Panc1 (cell line): ENCODE results near the gene ABCG2.

Experiments
- POLR2AphosphoS5 ChIP-seq: IDR thresholded peaks from 2 replicates; pipeline ENCODE4 v1.6.1; 2012; ENCODE audit warnings: mild to moderate bottlenecking, low read depth, low read length, moderate library complexity
- TCF7L2 ChIP-seq: IDR thresholded peaks from 2 replicates; pipeline ENCODE4 v1.6.1; 2011; ENCODE audit warnings: mild to moderate bottlenecking, low read depth, low read length, inconsistent platforms
- TF ChIP-seq, protein P1 (sequence below): fragments of 450-650 bp; IDR thresholded peaks from 2 replicates; pipeline ENCODE4 v1.5.1; 2017; ENCODE audit warnings: mild to moderate bottlenecking
- TF ChIP-seq, protein P2 (sequence below), 2 experiments: IDR thresholded peaks; 2 replicates each; pipeline ENCODE4 v1.6.1; 2011 to 2012; ENCODE audit warnings: low read depth in 2 of 2, control low read depth in 1 of 2, low read length in 1 of 2, mild to moderate bottlenecking in 1 of 2, moderate library complexity in 1 of 2; ENCODE audit not compliant: insufficient read depth in 1 of 2

DNA sequence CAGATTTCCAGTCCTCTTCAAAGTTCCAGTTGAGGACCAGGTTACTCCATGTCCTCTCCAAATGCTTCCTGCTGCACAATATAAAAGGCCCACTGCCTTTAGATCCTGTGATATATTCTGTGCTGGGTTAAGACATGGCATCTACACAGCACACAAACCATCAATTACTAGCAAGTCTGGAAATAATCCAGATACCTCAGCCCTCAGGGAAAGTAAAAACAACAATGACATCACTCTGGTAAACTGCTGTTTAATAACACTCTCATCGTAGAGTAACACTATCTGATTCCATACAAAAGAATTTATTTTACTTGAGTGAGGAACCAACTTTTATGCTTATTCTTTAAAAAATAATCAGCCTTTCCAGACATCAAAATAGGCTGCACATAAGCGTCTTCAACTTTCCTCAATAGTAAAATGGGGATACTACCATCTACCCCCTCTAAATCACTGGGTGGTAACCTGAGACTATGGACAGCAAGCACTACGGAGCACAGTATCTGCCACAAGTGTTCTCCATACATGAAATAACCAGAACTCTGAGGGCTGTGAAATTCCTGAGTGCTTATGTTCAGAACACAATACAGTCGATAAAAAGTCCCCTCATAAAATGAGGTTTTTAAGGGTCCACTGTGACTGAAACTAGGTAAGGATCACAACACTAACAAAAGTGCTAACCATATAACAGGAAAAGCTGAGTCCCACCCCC is 53.4 kb downstream of the ABCG2 start:
- TF ChIP-seq, protein P1, sequence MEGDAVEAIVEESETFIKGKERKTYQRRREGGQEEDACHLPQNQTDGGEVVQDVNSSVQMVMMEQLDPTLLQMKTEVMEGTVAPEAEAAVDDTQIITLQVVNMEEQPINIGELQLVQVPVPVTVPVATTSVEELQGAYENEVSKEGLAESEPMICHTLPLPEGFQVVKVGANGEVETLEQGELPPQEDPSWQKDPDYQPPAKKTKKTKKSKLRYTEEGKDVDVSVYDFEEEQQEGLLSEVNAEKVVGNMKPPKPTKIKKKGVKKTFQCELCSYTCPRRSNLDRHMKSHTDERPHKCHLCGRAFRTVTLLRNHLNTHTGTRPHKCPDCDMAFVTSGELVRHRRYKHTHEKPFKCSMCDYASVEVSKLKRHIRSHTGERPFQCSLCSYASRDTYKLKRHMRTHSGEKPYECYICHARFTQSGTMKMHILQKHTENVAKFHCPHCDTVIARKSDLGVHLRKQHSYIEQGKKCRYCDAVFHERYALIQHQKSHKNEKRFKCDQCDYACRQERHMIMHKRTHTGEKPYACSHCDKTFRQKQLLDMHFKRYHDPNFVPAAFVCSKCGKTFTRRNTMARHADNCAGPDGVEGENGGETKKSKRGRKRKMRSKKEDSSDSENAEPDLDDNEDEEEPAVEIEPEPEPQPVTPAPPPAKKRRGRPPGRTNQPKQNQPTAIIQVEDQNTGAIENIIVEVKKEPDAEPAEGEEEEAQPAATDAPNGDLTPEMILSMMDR, result no peak
- no peak for TF ChIP-seq POLR2AphosphoS5
- TF ChIP-seq, protein P2, sequence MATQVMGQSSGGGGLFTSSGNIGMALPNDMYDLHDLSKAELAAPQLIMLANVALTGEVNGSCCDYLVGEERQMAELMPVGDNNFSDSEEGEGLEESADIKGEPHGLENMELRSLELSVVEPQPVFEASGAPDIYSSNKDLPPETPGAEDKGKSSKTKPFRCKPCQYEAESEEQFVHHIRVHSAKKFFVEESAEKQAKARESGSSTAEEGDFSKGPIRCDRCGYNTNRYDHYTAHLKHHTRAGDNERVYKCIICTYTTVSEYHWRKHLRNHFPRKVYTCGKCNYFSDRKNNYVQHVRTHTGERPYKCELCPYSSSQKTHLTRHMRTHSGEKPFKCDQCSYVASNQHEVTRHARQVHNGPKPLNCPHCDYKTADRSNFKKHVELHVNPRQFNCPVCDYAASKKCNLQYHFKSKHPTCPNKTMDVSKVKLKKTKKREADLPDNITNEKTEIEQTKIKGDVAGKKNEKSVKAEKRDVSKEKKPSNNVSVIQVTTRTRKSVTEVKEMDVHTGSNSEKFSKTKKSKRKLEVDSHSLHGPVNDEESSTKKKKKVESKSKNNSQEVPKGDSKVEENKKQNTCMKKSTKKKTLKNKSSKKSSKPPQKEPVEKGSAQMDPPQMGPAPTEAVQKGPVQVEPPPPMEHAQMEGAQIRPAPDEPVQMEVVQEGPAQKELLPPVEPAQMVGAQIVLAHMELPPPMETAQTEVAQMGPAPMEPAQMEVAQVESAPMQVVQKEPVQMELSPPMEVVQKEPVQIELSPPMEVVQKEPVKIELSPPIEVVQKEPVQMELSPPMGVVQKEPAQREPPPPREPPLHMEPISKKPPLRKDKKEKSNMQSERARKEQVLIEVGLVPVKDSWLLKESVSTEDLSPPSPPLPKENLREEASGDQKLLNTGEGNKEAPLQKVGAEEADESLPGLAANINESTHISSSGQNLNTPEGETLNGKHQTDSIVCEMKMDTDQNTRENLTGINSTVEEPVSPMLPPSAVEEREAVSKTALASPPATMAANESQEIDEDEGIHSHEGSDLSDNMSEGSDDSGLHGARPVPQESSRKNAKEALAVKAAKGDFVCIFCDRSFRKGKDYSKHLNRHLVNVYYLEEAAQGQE (IDR thresholded peaks at IDR 0.05; ENCODE audit: insufficient read depth in 1 of 2, low read depth in 2 of 2, low read length in 1 of 2), result no peak
- TF ChIP-seq TCF7L2, result no peak
